Sigmoid colon (tissue), 7 donors: ENCODE results near the gene THSD7A. TPM values are rescaled to one million over a fixed set of nuclear protein-coding genes. Genes with fewer than 3 reads are reported as not detected.

Experiments used
- DNase-seq: peaks from one replicate; pipeline ENCODE4 v3.0.0-alpha.2; 2019
- H3K27ac ChIP-seq, 4 donors: fragments of 200-600 bp; sonication (generic); one replicate each; pipeline ENCODE4 v1.5.1; 2016 to 2019; ENCODE audit warnings: mild to moderate bottlenecking in 1 of 4
- H3K27me3 ChIP-seq, 3 donors: fragments of 200-600 bp; sonication (generic); one replicate each; pipeline ENCODE4 v1.5.1; 2019; ENCODE audit warnings: mild to moderate bottlenecking in 1 of 3
- H3K36me3 ChIP-seq, 4 donors: fragments of 200-600 bp; sonication (generic); one replicate each; pipeline ENCODE4 v1.5.1; 2016 to 2019
- H3K4me1 ChIP-seq, 4 donors: fragments of 200-600 bp; sonication (generic); one replicate each; pipeline ENCODE4 v1.5.1; 2017 to 2019
- H3K4me3 ChIP-seq, 4 donors: fragments of 200-600 bp; sonication (generic); one replicate each; pipeline ENCODE4 v1.5.1; 2017 to 2019; ENCODE audit warnings: mild to moderate bottlenecking in 2 of 4, moderate library complexity in 1 of 4
- H3K9me3 ChIP-seq, 4 donors: fragments of 200-600 bp in 3 of 4; sonication (generic) in 3 of 4; one replicate each; pipeline versions ENCODE4 v1.5.1 to v1.6.1; 2013 to 2019
- CTCF ChIP-seq, 4 experiments: fragments of 450-650 bp in 3 of 4; fragments of 200-600 bp in 1 of 4; IDR thresholded peaks; one replicate each; pipeline ENCODE4 v1.5.1; 2016 to 2019; ENCODE audit warnings: antibody characterized with exemption in 4 of 4, mild to moderate bottlenecking in 3 of 4, moderate library complexity in 2 of 4
- EP300 ChIP-seq, 4 donors: sonication (generic); formaldehyde crosslinking; IDR thresholded peaks; one replicate each; pipeline ENCODE4 v1.6.1; 2017; ENCODE audit warnings: antibody characterized with exemption in 4 of 4
- POLR2A ChIP-seq, 2 donors: fragments of 450-650 bp; IDR thresholded peaks; one replicate each; pipeline ENCODE4 v1.6.1; 2016; ENCODE audit warnings: antibody characterized with exemption in 2 of 2, mild to moderate bottlenecking in 2 of 2, moderate library complexity in 2 of 2
- POLR2AphosphoS5 ChIP-seq, 4 donors: sonication (generic); formaldehyde crosslinking; IDR thresholded peaks; one replicate each; pipeline ENCODE4 v1.6.1; 2017; ENCODE audit warnings: antibody characterized with exemption in 4 of 4
- WGBS, 2 donors: extraction: QIAGEN DNeasy Blood & Tissue Kit; methylation state at CpG; one replicate each; pipeline ENCODE4 v1.1.7; 2013; 5-methylcytosine and 5-hydroxymethylcytosine counted together
- intact Hi-C: fragments of 100-400 bp; cut with DNase I; formaldehyde crosslinking; loops from one replicate; pipeline ENCODE4 v1.15.1; 2023
- polyA plus RNA-seq, 3 donors: library from polyadenylated mRNA; stranded (reverse); fragments of 200-250 nt; gene quantifications; one replicate each; pipeline ENCODE4 v1.2.3, GENCODE V29; 2013
- total RNA-seq, 4 donors: library from RNA; depleted of rRNA; stranded (reverse); fragments of >200 nt; gene quantifications; one replicate each; pipeline ENCODE4 v1.1.0, GENCODE V29; 2016
- donor health status: healthy with polysubstance abuse.
- donor health status: Bipolar disorder and iron deficiency.
- donor health status: healthy.

The THSD7A gene
- total and polyA plus RNA-seq, 7 donors = under 0.01 to 6.9 (median 5.0) TPM

- TF ChIP-seq POLR2A (IDR thresholded peaks at IDR 0.05) (no peak), EP300 (IDR thresholded peaks at IDR 0.05) (no peak), CTCF (IDR thresholded peaks at IDR 0.05) (no peak), POLR2AphosphoS5 (IDR thresholded peaks at IDR 0.05) (no peak)
- no peak overlapping the region for H3K27ac ChIP-seq
- intact Hi-C loops = no loop called here
- no peaks in the 10 kb centered on the region for H3K4me1 ChIP-seq
- H3K36me3 ChIP-seq = no peaks in the 10 kb centered on the region
- H3K4me3 ChIP-seq = no peak overlapping the region
- DNase-seq = no peak
- H3K9me3 ChIP-seq = no peaks in the 10 kb centered on the region
- no peaks in the 10 kb centered on the region for H3K27me3 ChIP-seq
- 73 to 77% methylated on average over 3 of the region's 3 CpGs for WGBS, 2 donors
These were observed 501.3 kb downstream of the THSD7A start for GRCh38 chr7:11330717-11331116.

- 71 to 79% methylated on average over 3 of the region's 3 CpGs for WGBS, 2 donors
- Histone ChIP-seq H3K4me1 (no peaks in the 10 kb centered on the region), H3K27ac (no peak overlapping the region), H3K9me3 (no peaks in the 10 kb centered on the region), H3K4me3 (no peak overlapping the region), H3K27me3 (no peaks in the 10 kb centered on the region), H3K36me3 (no peaks in the 10 kb centered on the region)
- TF ChIP-seq EP300 (IDR thresholded peaks at IDR 0.05) = no peak
- no peak for TF ChIP-seq POLR2AphosphoS5 (IDR thresholded peaks at IDR 0.05)
- TF ChIP-seq POLR2A (IDR thresholded peaks at IDR 0.05) = no peak
- TF ChIP-seq CTCF (IDR thresholded peaks at IDR 0.05) = no peak
- intact Hi-C loops = no loop called here
- no peak for DNase-seq
These were observed 501.8 kb downstream of the THSD7A start for GRCh38 chr7:11330208-11330607.

GRCh38 chr7:11329626-11330025 is 502.4 kb downstream of the THSD7A start:
- no peak for DNase-seq
- Histone ChIP-seq H3K27me3 (no peaks in the 10 kb centered on the region), H3K36me3 (no peaks in the 10 kb centered on the region), H3K4me3 (no peak overlapping the region), H3K9me3 (no peaks in the 10 kb centered on the region), H3K4me1 (no peaks in the 10 kb centered on the region), H3K27ac (no peak overlapping the region)
- 84 to 90% methylated on average over 3 of the region's 3 CpGs for WGBS, 2 donors
- intact Hi-C loops = no loop called here
- no peak for TF ChIP-seq POLR2AphosphoS5 (IDR thresholded peaks at IDR 0.05)
- TF ChIP-seq CTCF (IDR thresholded peaks at IDR 0.05) = no peak
- no peak for TF ChIP-seq POLR2A (IDR thresholded peaks at IDR 0.05)
- TF ChIP-seq EP300 (IDR thresholded peaks at IDR 0.05) = no peak

DNA sequence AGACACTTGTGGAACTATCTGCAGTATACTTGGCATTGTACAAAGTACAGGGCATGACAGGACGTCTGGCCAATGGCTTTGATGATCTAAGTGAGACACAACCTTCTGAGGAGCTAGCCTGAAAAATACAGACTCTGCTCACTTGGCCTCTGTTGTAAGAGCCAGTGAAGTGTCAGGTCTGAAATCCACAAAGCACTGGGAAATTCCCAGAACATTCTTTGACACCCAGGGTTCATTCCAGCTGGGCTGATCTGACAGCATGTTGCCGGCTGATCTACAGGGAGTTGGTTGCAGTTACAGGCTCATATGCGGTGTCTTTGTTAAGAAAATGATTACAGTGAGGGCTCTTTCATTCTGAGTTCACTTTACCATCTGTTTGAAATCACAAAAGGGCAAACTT is 503.7 kb downstream of the THSD7A start:
- Histone ChIP-seq H3K27me3 (no peaks in the 10 kb centered on the region), H3K36me3 (no peaks in the 10 kb centered on the region), H3K4me3 (no peak overlapping the region), H3K27ac (no peak overlapping the region), H3K4me1 (no peaks in the 10 kb centered on the region), H3K9me3 (no peaks in the 10 kb centered on the region)
- 33 to 58% methylated on average over 3 of the region's 3 CpGs for WGBS, 2 donors
- TF ChIP-seq POLR2AphosphoS5 (IDR thresholded peaks at IDR 0.05) = no peak
- TF ChIP-seq POLR2A (IDR thresholded peaks at IDR 0.05) = no peak
- no peak for TF ChIP-seq CTCF (IDR thresholded peaks at IDR 0.05)
- TF ChIP-seq EP300 (IDR thresholded peaks at IDR 0.05) = no peak
- no peak for DNase-seq
- intact Hi-C loops = no loop called here

DNA sequence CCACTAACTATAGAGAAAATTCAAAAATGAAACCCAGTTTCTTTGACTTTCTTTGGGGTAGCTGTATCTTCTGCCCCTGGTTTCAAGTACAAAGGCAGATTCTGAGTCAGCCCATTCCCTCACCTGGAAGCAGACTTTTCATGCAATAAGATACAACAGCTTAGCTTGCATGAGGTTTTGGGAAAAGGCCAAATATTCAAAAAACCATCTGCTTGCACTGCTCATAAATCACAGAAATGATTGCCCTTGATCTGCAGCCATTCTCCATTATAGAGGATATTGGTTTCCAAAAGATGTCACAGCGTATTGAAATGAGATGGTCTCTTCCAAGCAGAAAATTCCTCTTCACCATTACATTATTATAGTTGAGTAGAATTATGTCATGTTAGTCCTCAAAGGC is 504.4 kb downstream of the THSD7A start:
- Histone ChIP-seq H3K9me3 (no peaks in the 10 kb centered on the region), H3K27me3 (no peaks in the 10 kb centered on the region), H3K4me3 (no peak overlapping the region), H3K36me3 (no peaks in the 10 kb centered on the region), H3K27ac (no peak overlapping the region), H3K4me1 (no peaks in the 10 kb centered on the region)
- DNase-seq = no peak
- intact Hi-C loops = no loop called here
- no peak for TF ChIP-seq CTCF (IDR thresholded peaks at IDR 0.05)
- TF ChIP-seq POLR2A (IDR thresholded peaks at IDR 0.05) = no peak
- TF ChIP-seq EP300 (IDR thresholded peaks at IDR 0.05) = no peak
- TF ChIP-seq POLR2AphosphoS5 (IDR thresholded peaks at IDR 0.05) = no peak
- 80 to 92% methylated on average over 1 of the region's 1 CpG for WGBS, 2 donors
